GM12878 (cell line): ENCODE results near the gene VPS26A. TPM values are rescaled to one million over a fixed set of nuclear protein-coding genes. Genes with fewer than 3 reads are reported as not detected.

Source experiments
- ATAC-seq: fragments of 200-7000 bp; cut with Tn5 transposase; 3 replicates; pipeline ENCODE4 v1.9.1; 2020; ENCODE audit warnings: mild to moderate bottlenecking, moderate library complexity
- BruUV-seq: library from RNA; stranded (reverse); fragments of 400-500 nt; replicated peaks from 2 replicates; lab custom pipeline; 2021; lab: Mats Ljungman, UMichigan
- CTCF ChIA-PET: fragments of 300-600 bp; sonication (Branson Sonifier 250); formaldehyde crosslinking; extraction: SDS; loops from one replicate; lab custom pipeline; 2021; ENCODE audit warnings: inconsistent platforms; lab: Yijun Ruan, JAX
- POLR2A ChIA-PET: fragments of 350-600 bp; formaldehyde crosslinking; extraction: SDS; loops from one replicate; lab custom pipeline; 2021; ENCODE audit warnings: inconsistent platforms; lab: Charles Lee
- RAD21 ChIA-PET: fragments of 300-600 bp; sonication (Branson Sonifier 250); formaldehyde crosslinking; loops from one replicate; lab custom pipeline; 2023; ENCODE audit warnings: antibody characterized with exemption; ENCODE audit not compliant: unreplicated experiment; lab: Charles Lee
- SMC1A ChIA-PET: fragments of 300-600 bp; sonication (Branson Sonifier 250); formaldehyde crosslinking; loops from one replicate; lab custom pipeline; 2023; ENCODE audit not compliant: unreplicated experiment, uncharacterized antibody; lab: Charles Lee
- DNase-seq: peaks from one replicate; pipeline ENCODE4 v3.0.0-alpha.2; 2011; ENCODE audit warnings: low read depth, low spot score
- FAIRE-seq: peaks from 3 replicates; lab custom pipeline; 2011; peaks lifted over from hg19 to GRCh38; lab: Jason Lieb, UNC
- H2AFZ ChIP-seq: 2 replicates; pipeline ENCODE4 v1.6.0; 2011; ENCODE audit warnings: low read depth, low read length, control low read depth; ENCODE audit not compliant: control insufficient read depth
- H3K27ac ChIP-seq: 2 replicates; pipeline ENCODE4 v1.5.1; 2011; ENCODE audit warnings: control low read depth; ENCODE audit not compliant: control insufficient read depth, insufficient read depth
- H3K27me3 ChIP-seq, 2 experiments: replicated peaks in 1 of 2; 2 replicates each; pipeline versions ENCODE4 v1.6.0 to v1.6.1; 2011; ENCODE audit warnings: low read length in 1 of 2; ENCODE audit not compliant: control insufficient read depth in 2 of 2, insufficient read depth in 2 of 2
- H3K36me3 ChIP-seq, 2 experiments: 2 replicates each; pipeline ENCODE4 v1.5.1; 2011; ENCODE audit warnings: low read length in 1 of 2; ENCODE audit not compliant: control insufficient read depth in 2 of 2, insufficient read depth in 2 of 2
- H3K4me1 ChIP-seq: 2 replicates; pipeline ENCODE4 v1.6.1; 2011; ENCODE audit warnings: mild to moderate bottlenecking, low read length, moderate library complexity, mixed read lengths; ENCODE audit not compliant: control insufficient read depth, insufficient read depth
- H3K4me2 ChIP-seq: 2 replicates; pipeline ENCODE4 v1.6.0; 2011; ENCODE audit warnings: control low read depth; ENCODE audit not compliant: control insufficient read depth, insufficient read depth
- H3K4me3 ChIP-seq: fragments of 200-600 bp; sonication (generic); 2 replicates; pipeline ENCODE4 v1.5.1; 2016
- H3K79me2 ChIP-seq: 2 replicates; pipeline ENCODE4 v1.6.0; 2011; ENCODE audit warnings: low read length; ENCODE audit not compliant: control insufficient read depth, insufficient read depth
- H3K9ac ChIP-seq: 2 replicates; pipeline ENCODE4 v1.8.0; 2011; ENCODE audit warnings: low read length, control low read depth, mixed read lengths; ENCODE audit not compliant: control insufficient read depth, insufficient read depth
- H3K9me3 ChIP-seq: replicated peaks from 3 replicates; pipeline ENCODE4 v1.5.1; 2011; ENCODE audit warnings: mild to moderate bottlenecking, low read length; ENCODE audit not compliant: control insufficient read depth, insufficient read depth
- H4K20me1 ChIP-seq: 2 replicates; pipeline ENCODE4 v1.6.0; 2011; ENCODE audit not compliant: control insufficient read depth, insufficient read depth
- BRCA1 ChIP-seq: IDR thresholded peaks from 2 replicates; pipeline ENCODE4 v1.6.1; 2011; ENCODE audit warnings: low read depth, low read length, improper control_type of control experiment
- DPF2 ChIP-seq: fragments of 450-650 bp; IDR thresholded peaks from 2 replicates; pipeline ENCODE4 v1.6.1; 2017; ENCODE audit warnings: mild to moderate bottlenecking
- EED ChIP-seq: sonication (generic); IDR thresholded peaks from 2 replicates; pipeline ENCODE4 v1.6.1; 2016; ENCODE audit warnings: antibody characterized with exemption, low read depth
- GABPA ChIP-seq: IDR thresholded peaks from 2 replicates; pipeline ENCODE4 v1.6.1; 2014; ENCODE audit warnings: antibody characterized with exemption, low read depth, mild to moderate bottlenecking, inconsistent platforms
- MXI1 ChIP-seq: fragments of 150-350 bp; IDR thresholded peaks from 2 replicates; pipeline ENCODE4 v1.6.1; 2011; ENCODE audit warnings: low read depth, mild to moderate bottlenecking, inconsistent platforms, low read length, improper control_type of control experiment
- RB1 ChIP-seq: fragments of 450-650 bp; formaldehyde crosslinking; IDR thresholded peaks from 2 replicates; pipeline ENCODE4 v1.6.1; 2017; ENCODE audit warnings: mild to moderate bottlenecking, borderline replicate concordance
- RUNX3 ChIP-seq: IDR thresholded peaks from 2 replicates; pipeline ENCODE4 v1.6.1; 2012; ENCODE audit warnings: low read length, inconsistent platforms
- SRF ChIP-seq, 2 experiments: IDR thresholded peaks; 2 replicates each; pipeline ENCODE4 v1.6.1; 2011; ENCODE audit warnings: low read depth in 2 of 2, low read length in 2 of 2, mild to moderate bottlenecking in 1 of 2, moderate library complexity in 1 of 2
- USF2 ChIP-seq: IDR thresholded peaks from 2 replicates; pipeline ENCODE4 v1.6.1; 2011; ENCODE audit warnings: low read depth, low read length, improper control_type of control experiment, borderline replicate concordance
- ZNF592 ChIP-seq: fragments of 450-650 bp; IDR thresholded peaks from 2 replicates; pipeline ENCODE4 v1.6.1; 2017; ENCODE audit warnings: mild to moderate bottlenecking, moderate library complexity
- WGBS: methylation state at CpG from one replicate; pipeline ENCODE4 v1.1.6; 2016; ENCODE audit warnings: low lambda C conversion rate; ENCODE audit not compliant: insufficient replicate concordance, insufficient coverage; ENCODE audit errors: missing lambda C conversion rate; 5-methylcytosine and 5-hydroxymethylcytosine counted together
- in situ Hi-C: fragments of 300-500 bp; cut with MboI; formaldehyde crosslinking; loops from 9 replicates; pipeline ENCODE4 v1.14.3; 2018; ENCODE audit warnings: mixed read lengths
- intact Hi-C: fragments of 100-400 bp; cut with micrococcal nuclease; formaldehyde crosslinking; loops from one replicate; pipeline ENCODE4 v1.14.2; 2022; ENCODE audit not compliant: unreplicated experiment
- polyA plus RNA-seq, 11 experiments: library from polyadenylated mRNA; depleted of rRNA in 4 of 11; unstranded in 6 of 11; stranded (reverse) in 5 of 11; fragments of >200 nt; fragmentation: Nextera tagmentation in 4 of 11; fragmentation: Illumina TruSeq in 1 of 11; extraction: Ambion mirVana in 4 of 11; extraction: Trizol in 1 of 11; gene quantifications; 1 replicate in 1 of 11; 2 replicates in 10 of 11; pipeline versions ENCODE4 v1.2.1 to v1.2.3, GENCODE V29; 2011 to 2016; ENCODE audit warnings: inconsistent platforms in 2 of 11, missing spikeins in 2 of 11, low read depth in 1 of 11
- total RNA-seq, 4 experiments: library from RNA; depleted of rRNA in 3 of 4; stranded (reverse); fragments of >200 nt in 3 of 4; fragmentation: Illumina TruSeq in 1 of 4; extraction: Trizol in 1 of 4; gene quantifications; 2 replicates each; pipeline versions ENCODE4 v1.2.1 to v1.2.3, GENCODE V29; 2013 to 2021

VPS26A gene
- total and polyA plus RNA-seq, 10 of the 15 experiments (the other 5 are each of a cell fraction or from before 2014, with no cell fraction given) = 16.8 to 72.3 (median 26.8) TPM

GRCh38 chr10:69180525-69181204 lies 56.7 kb downstream of the VPS26A start:
- Histone ChIP-seq H3K4me3 (peak overlapping the region; percentile 86), H3K4me1 (peaks cover 4% of the 10 kb centered on the region; the same call in 1 of the 2 replicates), H3K9me3 (no peaks in the 10 kb centered on the region), H3K79me2 (peaks cover 39% of the 10 kb centered on the region), H4K20me1 (no peaks in the 10 kb centered on the region), H2AFZ (peak overlapping the region; percentile 99), H3K4me2 (peak overlapping the region; percentile 36), H3K27ac (peak overlapping the region; percentile 98), H3K27me3 (no peaks in the 10 kb centered on the region), H3K36me3 (no peaks in the 10 kb centered on the region), H3K9ac (peak overlapping the region; percentile 97)
- POLR2A ChIA-PET = no interaction called here
- ATAC-seq (peak; percentile 33), DNase-seq (no peak), FAIRE-seq (no peak)
- WGBS = 3% methylated on average over 29 of the region's 29 CpGs
- RAD21 ChIA-PET = interaction anchor here (0.6 kb wide), 1 partner anchor 225 kb away, joined by 3 read pairs; the partner anchor contains the start of gene DDX21
- in situ Hi-C loops (no loop called here), intact Hi-C loops (no loop called here)
- SMC1A ChIA-PET = interaction anchor here (1.0 to 1.5 kb wide), 2 partner anchors 48 to 176 kb away, joined by 3 to 4 read pairs; no protein-coding TSS in a partner anchor
- TF ChIP-seq SRF (IDR thresholded peaks at IDR 0.05; ENCODE audit: low read depth in 2 of 2, low read length in 2 of 2) (0 out of 4 replicates have a peak, but pooled peaks of 1 of the 2 experiments have one; percentile 11), BRCA1 (no peak), MXI1 (peak; percentile 32; the same call in 1 of the 2 replicates), RUNX3 (no peak)
- CTCF ChIA-PET = no interaction called here
- TSS peak; percentile 59 for BruUV-seq

GRCh38 chr10:69181433-69181832 lies 57.5 kb downstream of the VPS26A start:
- peak overlapping the region; percentile 36 for H3K4me2 ChIP-seq
- H3K4me3 ChIP-seq = peak overlapping the region; percentile 86
- no peaks in the 10 kb centered on the region for H3K9me3 ChIP-seq
- RAD21 ChIA-PET = no interaction called here
- H4K20me1 ChIP-seq = no peaks in the 10 kb centered on the region
- ATAC-seq (no peak), DNase-seq (no peak), FAIRE-seq (no peak)
- 100% methylated on average over 1 of the region's 1 CpG for WGBS
- in situ Hi-C loops = no loop called here
- no TSS peak for BruUV-seq
- SMC1A ChIA-PET = no interaction called here
- H3K36me3 ChIP-seq = no peaks in the 10 kb centered on the region
- POLR2A ChIA-PET = no interaction called here
- CTCF ChIA-PET = no interaction called here
- no peaks in the 10 kb centered on the region for H3K27me3 ChIP-seq
- H3K4me1 ChIP-seq = peaks cover 4% of the 10 kb centered on the region; the same call in 1 of the 2 replicates
- H3K9ac ChIP-seq = no peak overlapping the region
- H3K79me2 ChIP-seq = peaks cover 39% of the 10 kb centered on the region
- H2AFZ ChIP-seq = no peak overlapping the region
- H3K27ac ChIP-seq = peak overlapping the region; percentile 13; the same call in 1 of the 2 replicates
- intact Hi-C loops = no loop called here
- no peak for TF ChIP-seq EED
- no peak for TF ChIP-seq RUNX3
- no peak for TF ChIP-seq ZNF592
- TF ChIP-seq GABPA = no peak
- no peak for TF ChIP-seq USF2
- TF ChIP-seq DPF2 = no peak
- no peak for TF ChIP-seq RB1
